ENCODE data around the gene WFIKKN2.

Gene WFIKKN2

DNA sequence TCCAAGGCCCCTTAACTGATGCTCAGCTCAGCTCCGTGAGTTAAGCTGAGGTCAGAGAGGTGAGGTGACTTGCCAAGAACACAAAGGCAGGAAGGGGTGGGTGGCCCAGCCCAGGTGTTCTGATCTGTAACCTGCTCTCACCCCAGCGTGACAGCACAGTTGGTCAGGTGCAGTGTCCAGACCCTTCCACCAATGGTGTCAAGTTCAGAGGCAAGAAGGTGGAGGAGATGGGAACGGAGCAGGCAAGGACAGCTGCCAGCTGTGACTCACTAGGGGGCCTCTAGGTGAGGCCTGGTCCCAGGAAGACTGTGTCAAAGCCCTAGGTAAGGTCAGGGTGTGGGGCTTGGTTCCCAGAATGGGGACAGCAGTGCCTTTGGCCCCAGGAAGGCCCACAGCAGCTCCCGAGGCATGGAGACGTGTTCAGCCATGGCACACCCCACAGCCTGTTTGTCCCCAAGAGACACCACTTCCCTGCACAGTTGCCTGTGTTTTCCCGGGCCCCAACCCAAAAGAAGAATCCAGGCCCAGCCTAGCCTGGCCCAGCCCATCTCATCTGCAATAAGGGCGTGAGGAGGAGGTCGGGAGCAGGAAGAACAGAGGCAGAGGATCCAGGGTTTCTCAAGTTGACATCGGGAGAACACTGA is 7.2 kb downstream of the WFIKKN2 start:
- WGBS, 2 experiments = 82 to 83% methylated on average over 9 of the region's 9 CpGs

DNA sequence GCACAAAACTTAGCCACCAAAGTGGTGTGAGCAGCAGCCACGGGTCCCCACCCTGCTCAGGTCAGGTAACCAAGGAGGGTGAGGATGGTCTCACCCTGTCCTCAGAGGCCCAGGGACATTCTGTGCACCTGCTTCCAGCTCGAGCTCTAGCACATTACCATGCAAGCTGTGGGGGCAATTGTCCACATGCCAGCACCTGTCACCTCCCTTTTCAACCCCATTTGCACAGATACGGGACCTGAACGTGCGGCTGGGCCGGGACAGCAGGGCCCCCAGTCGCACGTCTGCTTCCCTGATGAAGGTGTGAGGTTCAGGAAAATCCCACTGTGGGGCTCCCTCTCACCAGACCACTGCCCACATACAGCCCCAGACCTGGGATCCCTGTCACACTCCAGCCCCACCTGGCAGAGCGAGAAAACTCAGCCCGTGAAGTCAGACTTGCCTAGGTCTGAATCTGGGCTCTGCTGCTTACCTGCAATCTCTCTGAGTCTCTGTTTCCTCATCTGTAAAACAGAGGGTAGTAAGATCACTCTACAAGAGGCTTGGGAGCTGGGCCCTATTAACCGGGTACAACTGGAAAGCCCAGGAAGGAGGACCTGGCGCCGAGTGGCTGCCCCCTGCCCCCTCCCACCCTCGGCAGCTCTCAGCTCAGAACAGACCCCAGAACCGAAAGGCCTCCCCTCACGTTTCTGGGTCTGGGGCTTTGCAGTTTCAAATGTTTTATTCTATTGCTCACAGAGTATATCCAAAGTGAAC is 7.9 kb downstream of the WFIKKN2 start:
- Histone ChIP-seq H3K9me3 (ENCODE audit: control insufficient read depth, low read length) (no peaks in the 10 kb centered on the region), H3K4me1 (ENCODE audit: control insufficient read depth, insufficient read depth, low read length) (peaks cover under 1% of the 10 kb centered on the region), H3K27ac (ENCODE audit: insufficient read depth, low read depth, low read length, poor library complexity, severe bottlenecking) (no peak overlapping the region), H3K27me3 (ENCODE audit: control insufficient read depth, insufficient read depth, low read length, poor library complexity, severe bottlenecking) (no peaks in the 10 kb centered on the region), H3K4me3 (ENCODE audit: insufficient read depth, low read depth, low read length) (no peak overlapping the region), H3K36me3 (ENCODE audit: control insufficient read depth, insufficient read depth, low read length) (no peaks in the 10 kb centered on the region)
- WGBS, 2 experiments = 85 to 88% methylated on average over 16 of the region's 16 CpGs

More for the DNA sequence above, 7.2 kb downstream of the WFIKKN2 start:
- Histone ChIP-seq H3K4me1 (ENCODE audit: control insufficient read depth, insufficient read depth, low read length) (peaks cover 8% of the 10 kb centered on the region), H3K9me3 (ENCODE audit: control insufficient read depth, low read length) (no peaks in the 10 kb centered on the region), H3K4me3 (ENCODE audit: insufficient read depth, low read depth, low read length) (no peak overlapping the region), H3K27ac (ENCODE audit: insufficient read depth, low read depth, low read length, poor library complexity, severe bottlenecking) (no peak overlapping the region), H3K36me3 (ENCODE audit: control insufficient read depth, insufficient read depth, low read length) (no peaks in the 10 kb centered on the region), H3K27me3 (ENCODE audit: control insufficient read depth, insufficient read depth, low read length, poor library complexity, severe bottlenecking) (no peaks in the 10 kb centered on the region)

DNA sequence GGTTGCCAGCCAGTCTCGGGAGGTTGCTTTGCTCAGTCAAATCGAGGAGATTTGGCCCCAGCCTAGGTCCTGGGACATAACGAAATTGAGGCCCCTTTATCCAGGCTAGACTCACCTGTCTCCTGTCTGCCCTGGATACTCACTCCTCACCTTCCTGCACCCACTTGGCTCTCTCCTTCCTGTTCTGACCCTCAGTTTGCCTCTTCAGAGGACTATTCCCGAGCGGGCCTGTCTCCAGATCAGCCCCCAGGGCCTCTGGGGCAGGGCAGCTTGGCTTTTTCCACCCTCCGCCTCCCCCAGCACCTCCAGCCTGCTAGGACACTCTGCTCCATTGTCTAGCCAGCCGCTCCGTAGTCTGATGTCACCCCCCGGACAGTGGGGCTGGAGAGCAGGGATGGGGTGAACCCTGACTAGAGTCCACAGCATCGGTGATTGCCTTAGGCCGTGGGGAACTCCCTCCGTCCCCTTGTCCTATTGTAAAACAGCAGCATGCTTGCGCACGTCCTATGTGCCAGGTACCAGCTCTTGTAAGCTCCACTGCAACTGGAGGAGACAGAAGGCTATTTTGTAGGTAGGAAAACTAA is 8.8 kb downstream of the WFIKKN2 start:
- Histone ChIP-seq H3K9me3 (ENCODE audit: control insufficient read depth, low read length) (no peaks in the 10 kb centered on the region), H3K27me3 (ENCODE audit: control insufficient read depth, insufficient read depth, low read length, poor library complexity, severe bottlenecking) (no peaks in the 10 kb centered on the region), H3K36me3 (ENCODE audit: control insufficient read depth, insufficient read depth, low read length) (no peaks in the 10 kb centered on the region), H3K4me1 (ENCODE audit: control insufficient read depth, insufficient read depth, low read length) (no peaks in the 10 kb centered on the region), H3K27ac (ENCODE audit: insufficient read depth, low read depth, low read length, poor library complexity, severe bottlenecking) (no peak overlapping the region), H3K4me3 (ENCODE audit: insufficient read depth, low read depth, low read length) (no peak overlapping the region)
- 88 to 89% methylated on average over 14 of the region's 14 CpGs for WGBS, 2 experiments

DNA sequence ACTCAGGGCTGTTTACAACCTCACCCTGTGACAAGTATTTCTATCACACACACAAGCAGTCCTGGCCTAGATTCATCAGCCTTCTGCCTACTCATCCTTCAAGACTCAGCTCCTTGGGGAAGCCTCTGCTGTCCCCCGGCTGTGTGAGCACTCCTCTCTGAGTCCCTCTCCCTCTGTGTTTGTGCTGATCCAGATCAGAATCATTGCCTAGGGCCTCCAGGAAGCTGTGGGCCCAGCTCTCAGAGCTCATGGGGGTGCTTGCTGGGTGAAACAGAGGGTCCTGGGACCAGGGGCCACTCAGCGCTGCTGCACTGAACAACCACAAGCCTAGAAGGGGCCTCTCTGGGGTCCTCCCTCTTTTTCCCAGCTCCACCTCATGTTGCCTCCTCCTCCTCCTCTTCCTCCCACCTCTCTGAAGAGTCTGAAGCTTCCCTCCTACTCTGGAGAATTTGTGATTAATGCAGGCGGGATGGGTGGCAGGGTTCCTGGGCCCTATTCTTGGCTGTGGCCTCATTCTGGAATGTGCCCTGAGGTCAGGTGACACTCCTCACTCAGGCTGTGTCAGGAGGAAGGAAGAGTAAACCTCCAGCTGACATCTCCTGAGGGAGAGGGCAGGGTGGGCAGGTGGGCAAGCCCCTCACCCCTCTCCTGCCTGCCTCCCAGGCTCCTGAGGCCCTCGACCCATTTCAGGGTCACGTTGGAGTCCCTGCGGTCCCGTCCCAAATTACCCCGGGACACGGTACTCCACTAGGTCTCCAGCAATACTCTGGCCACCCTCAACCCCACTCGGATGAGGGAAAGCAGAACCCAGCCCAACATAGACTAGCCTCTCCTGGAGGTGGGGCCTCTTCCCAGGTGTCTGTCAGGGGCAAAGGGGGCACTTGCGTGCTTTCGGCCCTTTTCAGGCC is 10.1 kb downstream of the WFIKKN2 start:
- WGBS, 2 experiments = 87 to 89% methylated on average over 12 of the region's 12 CpGs
- no peaks in the 10 kb centered on the region for H3K4me1 ChIP-seq (ENCODE audit: control insufficient read depth, insufficient read depth, low read length)
- no peak overlapping the region for H3K4me3 ChIP-seq (ENCODE audit: insufficient read depth, low read depth, low read length)
- no peaks in the 10 kb centered on the region for H3K27me3 ChIP-seq (ENCODE audit: control insufficient read depth, insufficient read depth, low read length, poor library complexity, severe bottlenecking)
- H3K9me3 ChIP-seq (ENCODE audit: control insufficient read depth, low read length) = no peaks in the 10 kb centered on the region
- no peak overlapping the region for H3K27ac ChIP-seq (ENCODE audit: insufficient read depth, low read depth, low read length, poor library complexity, severe bottlenecking)
- no peaks in the 10 kb centered on the region for H3K36me3 ChIP-seq (ENCODE audit: control insufficient read depth, insufficient read depth, low read length)

DNA sequence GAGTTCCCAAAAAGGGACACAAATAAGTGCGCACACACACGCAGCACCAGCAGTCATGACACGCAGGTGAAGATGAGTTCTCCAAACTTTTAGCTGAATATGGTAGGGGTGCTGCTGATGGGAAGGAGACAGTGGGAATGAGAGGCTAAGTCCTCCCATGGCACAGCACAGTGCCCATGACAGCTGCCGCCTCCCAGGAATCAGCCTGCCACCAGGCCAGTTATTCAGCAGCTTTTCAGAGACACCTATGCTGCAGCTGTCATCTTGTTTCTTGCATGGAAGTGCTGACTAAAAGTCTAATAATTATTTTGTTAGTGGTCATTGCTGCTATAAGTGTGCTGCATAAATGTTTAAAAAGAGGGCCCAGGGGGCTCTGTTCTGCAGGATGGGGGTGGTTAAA is 12.2 kb downstream of the WFIKKN2 start:
- H3K36me3 ChIP-seq (ENCODE audit: control insufficient read depth, insufficient read depth, low read length) = no peaks in the 10 kb centered on the region
- no peaks in the 10 kb centered on the region for H3K27me3 ChIP-seq (ENCODE audit: control insufficient read depth, insufficient read depth, low read length, poor library complexity, severe bottlenecking)
- H3K27ac ChIP-seq (ENCODE audit: insufficient read depth, low read depth, low read length, poor library complexity, severe bottlenecking) = no peak overlapping the region
- no peaks in the 10 kb centered on the region for H3K4me1 ChIP-seq (ENCODE audit: control insufficient read depth, insufficient read depth, low read length)
- H3K4me3 ChIP-seq (ENCODE audit: insufficient read depth, low read depth, low read length) = no peak overlapping the region
- WGBS, 2 experiments = 98 to 99% methylated on average over 4 of the region's 4 CpGs
- H3K9me3 ChIP-seq (ENCODE audit: control insufficient read depth, low read length) = no peaks in the 10 kb centered on the region

DNA sequence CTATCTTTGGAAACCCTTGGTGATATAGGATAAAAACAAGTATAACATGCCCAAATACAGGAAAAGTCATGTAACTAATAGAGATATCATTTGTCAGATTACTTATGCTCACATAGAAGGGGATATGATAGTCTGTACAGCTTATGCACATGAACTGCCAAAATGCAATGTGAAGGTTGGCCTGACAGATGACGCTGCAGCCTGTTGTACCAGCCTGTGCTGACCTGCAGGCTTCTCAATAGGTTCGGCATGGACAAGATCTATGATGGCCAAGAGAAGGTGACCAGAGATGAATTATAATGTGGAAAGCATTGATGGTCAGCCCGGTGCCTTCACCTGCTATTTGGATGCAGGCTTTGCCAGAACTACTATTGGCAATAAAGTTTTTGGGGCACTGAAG is 12.7 kb downstream of the WFIKKN2 start:
- Histone ChIP-seq H3K9me3 (ENCODE audit: control insufficient read depth, low read length) (no peaks in the 10 kb centered on the region), H3K36me3 (ENCODE audit: control insufficient read depth, insufficient read depth, low read length) (no peaks in the 10 kb centered on the region), H3K4me3 (ENCODE audit: insufficient read depth, low read depth, low read length) (no peak overlapping the region), H3K27me3 (ENCODE audit: control insufficient read depth, insufficient read depth, low read length, poor library complexity, severe bottlenecking) (no peaks in the 10 kb centered on the region), H3K4me1 (ENCODE audit: control insufficient read depth, insufficient read depth, low read length) (no peaks in the 10 kb centered on the region), H3K27ac (ENCODE audit: insufficient read depth, low read depth, low read length, poor library complexity, severe bottlenecking) (no peak overlapping the region)
- WGBS, 2 experiments = 91 to 94% methylated on average over 3 of the region's 3 CpGs

DNA sequence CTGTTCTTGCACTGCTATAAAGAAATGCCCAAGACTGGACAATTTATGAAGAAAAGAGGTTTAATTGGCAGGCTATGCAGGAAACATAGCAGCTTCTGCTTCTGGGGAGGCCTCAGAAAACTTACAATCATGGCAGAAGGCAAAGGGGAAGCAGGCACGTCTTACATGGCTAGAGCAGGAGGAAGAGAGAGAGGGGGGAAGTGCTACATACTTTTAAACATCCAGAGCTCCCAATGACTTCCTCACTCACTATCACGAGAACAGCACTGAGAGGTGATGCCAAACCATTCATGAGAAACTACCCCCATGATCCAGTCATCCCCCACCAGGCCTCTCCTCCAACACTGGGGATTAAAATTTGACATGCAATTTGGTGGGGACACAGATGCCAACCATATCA is 13.3 kb downstream of the WFIKKN2 start:
- WGBS, 2 experiments = 66 to 78% methylated on average over 2 of the region's 2 CpGs
- H3K27ac ChIP-seq (ENCODE audit: insufficient read depth, low read depth, low read length, poor library complexity, severe bottlenecking) = no peak overlapping the region
- H3K9me3 ChIP-seq (ENCODE audit: control insufficient read depth, low read length) = no peaks in the 10 kb centered on the region
- H3K36me3 ChIP-seq (ENCODE audit: control insufficient read depth, insufficient read depth, low read length) = no peaks in the 10 kb centered on the region
- no peaks in the 10 kb centered on the region for H3K4me1 ChIP-seq (ENCODE audit: control insufficient read depth, insufficient read depth, low read length)
- H3K4me3 ChIP-seq (ENCODE audit: insufficient read depth, low read depth, low read length) = no peak overlapping the region
- no peaks in the 10 kb centered on the region for H3K27me3 ChIP-seq (ENCODE audit: control insufficient read depth, insufficient read depth, low read length, poor library complexity, severe bottlenecking)

DNA sequence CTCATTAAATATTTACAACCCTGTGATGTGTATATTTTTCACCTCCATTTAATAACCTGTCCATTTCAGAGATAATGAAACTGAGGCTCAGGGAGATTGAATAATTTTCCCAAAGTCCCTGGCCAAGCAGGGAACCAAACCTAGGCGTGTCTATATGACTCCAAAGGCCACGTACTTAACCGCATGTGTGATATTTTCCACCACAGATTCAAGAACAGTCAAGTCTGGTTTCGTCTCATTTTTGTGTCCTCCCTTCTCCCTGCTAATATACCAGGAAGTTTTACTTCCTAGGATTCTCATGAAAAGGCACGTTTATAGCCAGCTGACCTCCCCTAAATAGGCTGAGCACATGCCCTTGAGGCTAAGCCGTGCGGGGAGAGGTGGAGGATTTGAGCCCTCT is 15.3 kb downstream of the WFIKKN2 start:
- WGBS, 2 experiments = 88 to 91% methylated on average over 7 of the region's 7 CpGs
- Histone ChIP-seq H3K4me3 (ENCODE audit: insufficient read depth, low read depth, low read length) (no peak overlapping the region), H3K36me3 (ENCODE audit: control insufficient read depth, insufficient read depth, low read length) (no peaks in the 10 kb centered on the region), H3K4me1 (ENCODE audit: control insufficient read depth, insufficient read depth, low read length) (no peaks in the 10 kb centered on the region), H3K27me3 (ENCODE audit: control insufficient read depth, insufficient read depth, low read length, poor library complexity, severe bottlenecking) (no peaks in the 10 kb centered on the region), H3K27ac (ENCODE audit: insufficient read depth, low read depth, low read length, poor library complexity, severe bottlenecking) (no peak overlapping the region), H3K9me3 (ENCODE audit: control insufficient read depth, low read length) (no peaks in the 10 kb centered on the region)

DNA sequence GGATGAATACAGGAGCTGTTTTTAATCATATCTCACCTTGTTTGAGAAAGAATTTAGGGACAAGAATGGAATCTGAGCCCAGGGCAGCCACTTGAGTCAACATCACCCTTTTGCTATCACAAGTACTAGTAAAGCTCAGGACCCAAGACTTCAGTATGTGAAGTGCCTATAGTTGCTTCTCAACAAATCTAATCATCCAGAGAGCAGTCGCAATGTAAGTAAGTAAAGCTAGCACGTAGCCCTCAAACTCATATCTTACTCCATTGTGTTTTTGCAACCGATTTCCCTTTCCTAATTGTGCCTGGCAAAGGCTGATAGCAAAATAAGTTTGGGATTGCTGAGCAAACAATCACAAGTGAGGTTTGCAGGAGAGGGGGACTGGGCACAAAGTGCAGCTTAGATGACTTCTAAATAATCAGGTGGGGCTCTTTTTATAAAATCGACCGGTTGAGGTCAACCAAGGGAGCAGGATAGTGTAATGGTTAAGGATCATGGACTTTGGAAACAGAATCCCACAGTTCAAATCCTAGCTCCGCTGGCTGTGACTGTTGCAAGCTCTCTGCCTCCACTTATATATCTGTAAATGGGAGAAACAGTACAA is 17.7 kb downstream of the WFIKKN2 start:
- no peaks in the 10 kb centered on the region for H3K4me1 ChIP-seq (ENCODE audit: control insufficient read depth, insufficient read depth, low read length)
- no peaks in the 10 kb centered on the region for H3K9me3 ChIP-seq (ENCODE audit: control insufficient read depth, low read length)
- no peaks in the 10 kb centered on the region for H3K36me3 ChIP-seq (ENCODE audit: control insufficient read depth, insufficient read depth, low read length)
- no peak overlapping the region for H3K27ac ChIP-seq (ENCODE audit: insufficient read depth, low read depth, low read length, poor library complexity, severe bottlenecking)
- 93 to 97% methylated on average over 6 of the region's 6 CpGs for WGBS, 2 experiments
- no peaks in the 10 kb centered on the region for H3K27me3 ChIP-seq (ENCODE audit: control insufficient read depth, insufficient read depth, low read length, poor library complexity, severe bottlenecking)
- no peak overlapping the region for H3K4me3 ChIP-seq (ENCODE audit: insufficient read depth, low read depth, low read length)

Measured in ectodermal cell (in vitro differentiated cells).